ENCODE measurements around the gene CNOT4. TPM values are rescaled to one million over a fixed set of nuclear protein-coding genes. Genes with fewer than 3 reads are reported as not detected.
A peak's percentile ranks its signal among the peaks of the same experiment; 100 is the strongest.

The CNOT4 gene
- total and polyA plus RNA-seq, 2 of the 8 experiments (the other 6 are each of a cell fraction or from before 2014, with no cell fraction given) = 10.9 to 25.8 TPM

GRCh38 chr7:135335628-135336139, 174.2 kb downstream of the CNOT4 start:
- Histone ChIP-seq H3K27ac (ENCODE audit: low read depth, low read length) (no peak overlapping the region), H3K4me2 (ENCODE audit: insufficient read depth in 1 of 2, low read depth in 2 of 2, low read length in 2 of 2) (no peak overlapping the region)

More at GRCh38 chr7:135335628-135336139, 174.2 kb downstream of the CNOT4 start:
- no peak overlapping the region for H3K56ac ChIP-seq (replicated peaks; ENCODE audit: insufficient read length, low read depth, low read length)
- no peak overlapping the region for H3K9ac ChIP-seq (replicated peaks in 1 of 4; ENCODE audit: extremely low read depth in 1 of 4, low read depth in 3 of 4, low read length in 3 of 4)
- H2BK120ac ChIP-seq (replicated peaks; ENCODE audit: low read depth, low read length) = no peak overlapping the region
- H3K9me3 ChIP-seq (ENCODE audit: insufficient read depth in 2 of 2, low read depth in 1 of 2, low read length in 1 of 2) = no peaks in the 10 kb centered on the region
- WGBS, 2 experiments (ENCODE audit: extremely low coverage in 1 of 2, insufficient coverage in 1 of 2, insufficient read length in 1 of 2, insufficient replicate concordance in 2 of 2, low coverage in 1 of 2, low lambda C conversion rate in 2 of 2, missing lambda C conversion rate in 1 of 2) = 8% methylated on average over 9 of the region's 9 CpGs; no CpG with 5 or more reads in 1 of the 2 experiments
- H3K4ac ChIP-seq (replicated peaks; ENCODE audit: insufficient read length, low read depth, low read length) = no peak overlapping the region
- H2AK5ac ChIP-seq (ENCODE audit: low read depth, low read length) = no peak overlapping the region
- H3K23me2 ChIP-seq (ENCODE audit: low read depth, low read length) = no peaks in the 10 kb centered on the region
- H2BK12ac ChIP-seq (ENCODE audit: low read depth, low read length) = no peak overlapping the region
- no peaks in the 10 kb centered on the region for H3K79me2 ChIP-seq (ENCODE audit: control insufficient read depth in 1 of 2, insufficient read depth in 2 of 2, low read length in 2 of 2)
- H2BK5ac ChIP-seq (ENCODE audit: low read depth, low read length) = no peak overlapping the region
- POLR2A ChIA-PET (ENCODE audit: partially characterized antibody) = interaction anchor here (0.8 to 1.5 kb wide), 4 partner anchors 55 to 88 kb away, joined by 3 to 9 read pairs (median 4); no protein-coding TSS in a partner anchor
- CTCF ChIA-PET (ENCODE audit: partially characterized antibody) = interaction anchor here (0.5 to 5.7 kb wide), 48 partner anchors 8 to 728 kb away, joined by 3 to 171 read pairs (median 4); partner anchors contain the start of gene AGBL3
- no peaks in the 10 kb centered on the region for H3K36me3 ChIP-seq (ENCODE audit: control insufficient read depth in 2 of 4, insufficient read depth in 4 of 4, low read length in 3 of 4)
- FAIRE-seq (peak; percentile 90), DNase-seq (ENCODE audit: low read depth in 1 of 2, low spot score in 2 of 2) (peak; percentile 93 to 95)
- H3K79me1 ChIP-seq (ENCODE audit: low read depth, low read length) = no peaks in the 10 kb centered on the region
- H3K18ac ChIP-seq (ENCODE audit: extremely low read depth, low read length) = no peak overlapping the region
- no peak overlapping the region for H3K4me3 ChIP-seq (ENCODE audit: extremely low read depth in 1 of 4, insufficient read depth in 2 of 4, low read depth in 3 of 4, low read length in 4 of 4)
- H3K27me3 ChIP-seq (replicated peaks in 1 of 4; ENCODE audit: control insufficient read depth in 3 of 4, extremely low read depth in 1 of 4, insufficient read depth in 3 of 4, low read length in 3 of 4) = no peaks in the 10 kb centered on the region
- H3K23ac ChIP-seq (ENCODE audit: insufficient read length) = no peak overlapping the region
- no peak overlapping the region for H4K5ac ChIP-seq (ENCODE audit: insufficient read length, low read depth, low read length)
- H2BK20ac ChIP-seq (ENCODE audit: low read length) = no peak overlapping the region
- no peak overlapping the region for H4K91ac ChIP-seq (replicated peaks; ENCODE audit: insufficient read length, low read length)
- H4K20me1 ChIP-seq (replicated peaks in 1 of 2; ENCODE audit: control insufficient read depth in 1 of 2, insufficient read depth in 2 of 2, low read length in 2 of 2) = no peaks in the 10 kb centered on the region
- no peak overlapping the region for H3K14ac ChIP-seq (ENCODE audit: insufficient read length)
- H2BK15ac ChIP-seq (ENCODE audit: low read length) = no peak overlapping the region
- H3K4me1 ChIP-seq (replicated peaks in 1 of 4; ENCODE audit: control insufficient read depth in 3 of 4, insufficient read depth in 4 of 4, low read length in 3 of 4) = peaks cover 0 to 4% (median 2%) of the 10 kb centered on the region in 4 experiments; a peak in 5 of 7 replicates
- peak overlapping the region; percentile 46; the same call in 1 of the 2 replicates for H2AFZ ChIP-seq (ENCODE audit: low read length)
- H4K8ac ChIP-seq (ENCODE audit: extremely low read depth, insufficient read depth, low read length) = no peak overlapping the region
